Measurements from ENCODE around the gene SH3D21. TPM values are rescaled to one million over a fixed set of nuclear protein-coding genes. Genes with fewer than 3 reads are reported as not detected.
A peak's percentile ranks its signal among the peaks of the same experiment; 100 is the strongest.

The SH3D21 gene
- total and polyA plus RNA-seq, 5 experiments from 2014 or later: 0.19 to 2.7 (median 1.5) TPM; not detected in 1

DNA sequence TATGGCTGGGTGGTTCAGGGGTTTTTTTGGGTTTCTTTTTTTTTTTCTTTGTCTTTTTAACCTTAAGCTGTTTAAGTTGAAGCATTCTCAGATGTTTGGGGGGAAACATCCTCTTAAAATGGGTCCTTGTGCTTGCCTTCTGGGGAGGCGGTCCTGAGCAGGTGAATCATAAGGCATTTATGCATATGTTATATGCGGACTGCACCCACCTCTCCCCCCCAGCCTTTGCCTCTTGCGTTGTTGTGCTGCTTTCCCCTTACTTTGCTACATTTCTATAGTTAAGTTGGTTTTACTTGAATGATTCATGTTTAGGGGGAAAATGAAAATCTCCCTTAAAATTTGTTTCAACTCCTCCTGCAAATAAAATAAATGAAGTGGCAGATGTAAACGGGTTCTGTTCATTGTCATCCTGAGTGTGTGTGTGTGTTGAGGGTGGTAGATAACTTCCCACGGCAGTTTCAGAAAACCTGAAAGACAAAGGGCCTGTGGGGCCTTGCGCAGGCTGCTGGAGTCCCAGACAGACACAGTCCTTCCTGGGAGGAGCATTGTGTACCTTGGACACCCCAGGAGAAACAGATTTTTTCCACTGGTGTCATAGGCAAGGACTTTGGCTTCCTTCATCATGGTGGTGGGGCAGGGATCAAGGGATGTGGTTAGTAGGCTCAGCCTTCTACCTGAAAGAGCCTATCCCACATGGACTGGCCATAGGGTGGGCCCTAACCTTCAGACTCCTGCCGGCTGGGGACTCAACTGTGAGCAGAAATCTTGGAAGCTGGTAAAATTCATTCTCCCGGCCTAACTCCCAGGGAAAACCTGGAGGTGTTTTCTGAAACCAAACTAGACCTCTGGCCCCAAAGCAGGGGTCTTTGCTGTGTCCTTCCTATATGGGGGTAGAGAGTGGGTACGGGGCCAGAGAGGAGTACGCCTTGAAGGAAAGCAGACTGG lies 926 bp upstream of the SH3D21 start:
- ATAC-seq: no peak
- peaks cover 4 to 24% (median 13%) of the 10 kb centered on the region in 4 donors for H3K4me1 Mint-ChIP-seq
- no peak for DNase-seq
- no peaks in the 10 kb centered on the region for H3K27me3 Mint-ChIP-seq
- no peaks in the 10 kb centered on the region for H3K9me3 Mint-ChIP-seq
- peaks cover 0 to 44% (median 12%) of the 10 kb centered on the region in 3 donors for H3K36me3 Mint-ChIP-seq
- POLR2A ChIA-PET: interaction anchor here (1.3 to 2.9 kb wide), 6 partner anchors 11 to 154 kb away, joined by 3 to 10 read pairs (median 4); partner anchors contain the start of genes LSM10 and THRAP3
- H3K27ac Mint-ChIP-seq: peak overlapping the region in 8 of 10 donors; percentile 20 to 97 (median 69)
- H3K4me3 Mint-ChIP-seq: peak overlapping the region; percentile 54 to 98 (median 95)

DNA sequence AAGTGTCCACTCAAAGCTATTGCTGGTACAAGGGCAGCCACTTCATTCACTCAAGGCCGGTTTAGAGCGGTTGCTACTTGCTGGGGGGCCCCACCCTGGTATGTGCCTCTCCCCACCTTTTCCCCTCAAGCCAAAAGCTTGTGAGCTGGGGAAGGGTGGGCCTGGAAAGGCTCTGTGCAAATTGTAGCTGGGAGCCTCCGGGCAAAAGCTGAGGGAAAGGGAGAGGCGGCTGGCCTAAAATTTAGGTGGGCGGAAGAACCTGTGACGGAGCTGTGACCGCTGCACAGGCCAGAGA lies 306 bp upstream of the SH3D21 start:
- Mint-ChIP-seq H3K9me3 (no peaks in the 10 kb centered on the region), H3K27me3 (no peaks in the 10 kb centered on the region), H3K4me3 (peak overlapping the region; percentile 54 to 98 (median 95)), H3K27ac (peak overlapping the region in 5 of 10 donors; percentile 59 to 97 (median 77)), H3K4me1 (peaks cover 4 to 18% (median 13%) of the 10 kb centered on the region in 4 donors), H3K36me3 (peaks cover 0 to 38% (median 7%) of the 10 kb centered on the region in 3 donors)
- POLR2A ChIA-PET: interaction anchor here (1.1 to 2.9 kb wide), 7 partner anchors 12 to 155 kb away, joined by 3 to 10 read pairs (median 4); partner anchors contain the start of genes LSM10 and THRAP3
- ATAC-seq (no peak), DNase-seq (no peak)

DNA sequence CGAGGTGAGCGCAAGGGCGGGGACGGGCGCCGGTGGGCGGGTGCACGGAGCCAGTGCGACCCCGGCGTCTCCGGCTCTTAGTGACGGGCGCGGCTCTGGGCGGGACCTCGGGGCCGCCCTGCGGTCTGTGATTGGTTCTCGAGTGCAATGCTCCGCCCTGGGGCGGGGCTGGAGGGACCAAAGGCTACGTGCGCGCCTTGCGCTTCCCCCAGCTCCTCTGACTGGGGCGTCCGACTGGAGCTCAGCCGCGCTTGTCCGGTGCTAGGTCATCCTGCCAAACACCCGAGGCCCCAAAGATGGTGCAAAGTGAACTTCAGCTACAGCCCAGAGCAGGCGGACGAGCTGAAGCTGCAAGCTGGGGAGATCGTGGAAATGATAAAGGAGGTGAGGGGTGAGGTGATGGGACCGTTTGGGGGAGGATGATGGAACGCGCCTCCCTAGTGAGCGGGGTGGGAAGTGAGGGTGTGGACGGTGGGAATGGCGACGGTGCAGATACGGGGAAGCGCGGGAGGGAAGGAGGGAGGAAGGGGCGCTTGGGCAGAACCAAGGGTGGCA lies 811 bp downstream of the SH3D21 start:
- no peaks in the 10 kb centered on the region for H3K27me3 Mint-ChIP-seq
- POLR2A ChIA-PET: interaction anchor here (0.6 to 2.9 kb wide), 16 partner anchors 12 to 158 kb away, joined by 3 to 10 read pairs (median 4); partner anchors contain the start of genes EVA1B, LSM10 and THRAP3
- ATAC-seq (peak; percentile 96 to 98), DNase-seq (peak; percentile 87 to 96 (median 94))
- peaks cover 0 to 27% (median 2%) of the 10 kb centered on the region in 3 donors for H3K36me3 Mint-ChIP-seq
- H3K4me1 Mint-ChIP-seq: peaks cover 4 to 18% (median 13%) of the 10 kb centered on the region in 4 donors
- H3K4me3 Mint-ChIP-seq: peak overlapping the region; percentile 94 to 98 (median 96)
- no peaks in the 10 kb centered on the region for H3K9me3 Mint-ChIP-seq
- peak overlapping the region; percentile 58 to 98 (median 92) for H3K27ac Mint-ChIP-seq

DNA sequence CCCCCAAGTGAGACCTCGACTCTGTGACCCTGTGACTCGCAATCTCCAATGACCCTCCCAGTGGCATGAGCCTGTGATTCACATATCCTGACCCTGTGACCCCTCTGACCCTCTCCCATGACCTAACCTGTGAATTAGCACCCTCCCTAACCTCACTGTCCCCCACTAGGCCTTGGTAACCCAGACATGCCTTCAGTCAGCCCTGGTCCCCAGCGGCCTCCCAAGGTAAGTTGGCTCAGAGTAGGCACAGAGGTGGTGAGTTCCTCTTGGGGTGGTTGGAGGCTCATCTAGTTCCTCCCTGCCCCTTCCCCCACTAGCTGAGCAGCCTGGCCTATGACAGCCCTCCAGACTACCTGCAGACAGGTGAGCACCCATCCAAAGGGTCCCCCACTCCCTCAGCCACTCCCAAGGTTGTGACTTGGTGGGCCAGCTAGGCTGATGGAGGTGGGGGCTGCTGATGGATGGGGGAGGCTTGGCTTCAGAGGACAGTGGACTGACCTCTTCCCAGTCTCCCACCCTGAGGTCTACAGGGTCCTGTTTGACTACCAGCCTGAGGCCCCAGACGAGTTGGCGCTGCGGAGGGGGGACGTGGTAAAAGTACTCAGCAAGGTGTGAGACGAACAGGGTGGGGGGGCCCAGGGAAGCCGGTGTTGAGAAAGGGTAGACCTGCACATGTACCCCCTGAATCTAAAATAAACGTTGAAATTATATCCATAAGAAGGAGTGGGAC lies 1.6 kb downstream of the SH3D21 start:
- Mint-ChIP-seq H3K4me1 (peaks cover 4 to 18% (median 13%) of the 10 kb centered on the region in 4 donors), H3K9me3 (no peaks in the 10 kb centered on the region), H3K27ac (peak overlapping the region in 1 of 10 donors; percentile 97), H3K36me3 (peaks cover 0 to 19% (median 0%) of the 10 kb centered on the region in 3 donors), H3K4me3 (peak overlapping the region; percentile 94 to 98 (median 96)), H3K27me3 (no peaks in the 10 kb centered on the region)
- POLR2A ChIA-PET: interaction anchor here (0.6 to 2.9 kb wide), 10 partner anchors 12 to 159 kb away, joined by 3 to 10 read pairs (median 4); partner anchors contain the start of gene THRAP3
- no peak for ATAC-seq
- no peak for DNase-seq

DNA sequence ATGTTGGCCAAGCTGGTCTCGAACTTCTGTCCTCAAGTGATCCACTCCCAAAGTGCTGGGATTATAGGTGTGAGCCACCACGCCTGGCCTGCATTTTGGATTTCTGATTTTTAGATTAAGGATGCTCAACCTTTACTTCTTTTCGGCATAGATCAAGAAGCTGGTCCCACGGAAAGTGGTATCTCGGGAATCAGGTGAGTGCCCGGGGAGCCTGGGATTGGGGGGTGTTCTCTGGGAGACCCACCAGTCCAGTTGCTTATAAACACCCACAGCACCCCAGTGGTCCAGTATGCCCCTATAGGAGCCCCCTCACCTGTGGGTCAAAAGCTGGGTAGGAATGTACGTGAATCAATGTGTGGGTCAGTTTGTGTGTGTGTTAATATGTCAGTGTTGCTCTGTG lies 3.2 kb downstream of the SH3D21 start:
- POLR2A ChIA-PET: interaction anchor here (0.9 to 1.1 kb wide), 2 partner anchors 13 kb away, joined by 3 read pairs; no protein-coding TSS in a partner anchor
- Mint-ChIP-seq H3K27ac (no peak overlapping the region), H3K27me3 (no peaks in the 10 kb centered on the region), H3K4me1 (peaks cover 4 to 17% (median 13%) of the 10 kb centered on the region in 4 donors), H3K4me3 (peak overlapping the region in 3 of 10 donors; percentile 8 to 34 (median 25)), H3K36me3 (peaks cover 0 to 5% (median 0%) of the 10 kb centered on the region in 3 donors), H3K9me3 (no peaks in the 10 kb centered on the region)
- ATAC-seq (no peak), DNase-seq (no peak)

DNA sequence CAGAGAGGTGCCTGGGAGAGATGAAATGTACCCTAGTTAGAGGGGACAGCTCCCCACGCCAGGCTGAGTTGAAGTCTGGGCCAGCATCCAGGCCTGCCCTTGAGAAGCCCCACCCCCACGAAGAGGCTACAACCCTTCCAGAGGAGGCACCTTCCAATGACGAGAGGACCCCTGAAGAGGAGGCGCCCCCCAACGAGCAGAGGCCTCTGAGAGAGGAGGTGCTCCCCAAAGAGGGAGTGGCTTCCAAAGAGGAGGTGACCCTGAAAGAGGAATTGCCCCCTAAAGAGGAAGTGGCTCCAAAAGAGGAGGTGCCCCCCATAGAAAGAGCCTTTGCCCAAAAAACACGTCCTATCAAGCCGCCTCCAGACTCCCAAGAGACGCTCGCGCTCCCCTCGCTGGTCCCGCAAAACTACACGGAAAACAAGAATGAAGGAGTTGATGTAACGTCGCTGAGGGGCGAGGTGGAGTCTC lies 14.2 kb downstream of the SH3D21 start:
- DNase-seq: peak in 2 of 10 donors; percentile 13 to 21
- no peaks in the 10 kb centered on the region for H3K36me3 Mint-ChIP-seq
- peak overlapping the region; percentile 75 to 91 (median 80) for H3K4me3 Mint-ChIP-seq
- peaks cover 15 to 28% (median 26%) of the 10 kb centered on the region in 4 donors for H3K4me1 Mint-ChIP-seq
- peak overlapping the region; percentile 8 to 87 (median 66) for H3K27ac Mint-ChIP-seq
- H3K9me3 Mint-ChIP-seq: no peaks in the 10 kb centered on the region
- H3K27me3 Mint-ChIP-seq: peaks cover 0 to 1% (median 0%) of the 10 kb centered on the region in 5 donors
- ATAC-seq: no peak
- POLR2A ChIA-PET: interaction anchor here (0.8 to 1.7 kb wide), 2 partner anchors 13 kb away, joined by 5 to 6 read pairs; no protein-coding TSS in a partner anchor

DNA sequence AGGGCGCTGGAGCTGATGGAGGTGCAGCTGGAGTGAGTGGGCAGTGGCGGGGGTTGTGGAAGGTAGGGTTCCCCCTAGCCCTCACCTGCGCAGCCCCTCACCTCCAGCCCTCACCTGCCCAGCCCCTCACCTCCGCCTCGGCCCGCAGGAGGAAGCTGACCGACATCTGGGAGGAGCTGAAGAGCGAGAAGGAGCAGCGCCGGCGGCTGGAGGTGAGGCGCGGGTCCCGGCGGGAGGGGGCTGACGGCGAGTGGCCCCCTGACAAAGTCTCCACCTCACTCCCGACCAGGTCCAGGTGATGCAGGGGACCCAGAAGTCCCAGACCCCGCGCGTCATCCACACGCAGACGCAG lies 14.6 kb downstream of the SH3D21 start:
- Mint-ChIP-seq H3K27me3 (peaks cover 0 to 1% (median 0%) of the 10 kb centered on the region in 5 donors), H3K4me3 (peak overlapping the region; percentile 75 to 91 (median 80)), H3K9me3 (no peaks in the 10 kb centered on the region), H3K27ac (peak overlapping the region; percentile 8 to 87 (median 66)), H3K36me3 (no peaks in the 10 kb centered on the region), H3K4me1 (peaks cover 15 to 28% (median 26%) of the 10 kb centered on the region in 4 donors)
- ATAC-seq: peak in 1 of 2 donors; percentile 3
- POLR2A ChIA-PET: interaction anchor here (0.8 kb wide), 1 partner anchor 14 kb away, joined by 5 read pairs; no protein-coding TSS in a partner anchor
- DNase-seq: no peak

DNA sequence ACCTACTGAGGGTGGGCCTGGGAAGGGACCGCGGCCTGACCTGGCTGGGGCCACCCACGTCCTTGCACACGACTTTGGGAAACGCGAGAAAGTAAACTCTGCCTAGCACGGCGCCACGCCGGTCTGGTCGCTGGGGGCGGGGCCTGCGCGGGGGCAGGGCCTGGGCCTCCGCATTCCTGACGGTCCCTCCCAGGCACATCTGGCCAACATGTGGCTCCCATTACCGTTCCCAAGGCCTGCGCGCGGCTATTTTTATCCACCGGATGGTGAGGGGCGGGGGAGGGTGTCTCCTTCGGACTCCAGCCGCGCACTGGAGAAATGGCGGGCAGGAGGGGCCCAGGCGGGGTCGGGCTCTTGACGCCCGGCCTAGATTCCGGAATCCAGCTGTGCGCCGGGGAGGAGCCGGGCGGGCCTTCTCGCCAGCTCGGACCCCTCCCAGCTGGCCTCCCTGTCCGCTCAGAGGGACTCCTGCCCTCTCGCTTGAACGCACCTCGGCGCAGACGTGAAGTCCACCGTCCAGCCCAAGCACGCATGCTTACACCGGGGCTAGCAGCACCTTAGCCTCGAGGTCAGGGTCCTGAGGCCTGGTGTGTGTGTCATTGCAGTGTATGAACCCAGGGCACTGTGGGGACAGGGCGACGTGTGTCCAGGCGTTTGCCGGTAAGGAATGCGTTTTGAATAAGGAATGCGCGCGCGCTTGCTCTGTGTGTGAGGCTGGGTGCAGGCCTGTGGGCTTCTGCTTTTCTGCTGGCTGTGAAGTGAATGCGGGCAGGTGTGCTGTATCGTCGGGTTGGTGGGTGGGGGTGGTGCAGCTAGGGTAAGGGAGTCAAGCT lies 15.2 kb downstream of the SH3D21 start:
- Mint-ChIP-seq H3K4me1 (peaks cover 15 to 30% (median 26%) of the 10 kb centered on the region in 4 donors), H3K36me3 (no peaks in the 10 kb centered on the region), H3K27ac (peak overlapping the region in 5 of 10 donors; percentile 38 to 85 (median 56)), H3K9me3 (no peaks in the 10 kb centered on the region), H3K4me3 (peak overlapping the region; percentile 75 to 91 (median 80)), H3K27me3 (peaks cover 0 to 3% (median 0%) of the 10 kb centered on the region in 5 donors)
- POLR2A ChIA-PET: interaction anchor here (0.5 to 1.5 kb wide), 6 partner anchors 12 to 139 kb away, joined by 3 to 5 read pairs (median 4); no protein-coding TSS in a partner anchor
- DNase-seq (peak in 4 of 10 donors; percentile 23 to 36 (median 30)), ATAC-seq (peak; percentile 42 to 44)

DNA sequence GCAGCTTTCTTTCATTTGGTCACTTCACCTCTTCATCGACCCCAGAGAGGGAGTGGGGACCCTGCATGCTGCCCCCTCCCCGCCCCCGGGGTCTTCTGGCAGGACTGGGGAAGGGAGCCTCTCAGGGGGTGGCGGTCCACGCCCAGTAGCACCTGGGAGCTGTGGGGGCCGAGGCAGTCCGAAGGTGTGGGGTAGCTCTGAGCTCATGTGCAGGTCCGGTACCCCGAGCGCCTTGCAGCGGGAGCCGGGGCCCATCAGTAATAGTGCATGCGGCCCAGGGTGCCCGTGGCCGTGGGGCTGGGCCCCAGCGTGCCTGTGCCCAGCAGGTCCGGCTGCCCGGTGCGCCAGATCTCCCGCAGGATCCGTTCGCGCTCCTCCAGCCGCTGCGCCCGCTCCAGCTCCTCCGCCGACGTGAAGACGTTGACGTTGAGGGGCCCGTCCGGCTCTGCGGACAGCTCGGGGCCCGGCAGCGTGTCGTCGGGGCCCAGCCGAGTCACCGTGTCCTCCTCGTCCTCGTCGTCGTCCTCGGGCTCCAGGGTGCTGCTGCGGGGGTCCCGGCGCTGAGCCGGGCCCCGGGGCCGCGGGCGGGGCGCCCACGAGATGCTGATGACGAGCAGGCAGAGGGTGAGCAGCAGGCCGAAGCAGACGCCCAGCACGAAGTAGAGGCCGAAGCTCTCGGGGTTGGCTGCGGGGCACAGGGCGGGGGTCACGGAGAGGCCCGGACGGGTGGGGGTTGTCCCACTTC lies 16.0 kb downstream of the SH3D21 start:
- Mint-ChIP-seq H3K36me3 (no peaks in the 10 kb centered on the region), H3K9me3 (no peaks in the 10 kb centered on the region), H3K4me3 (peak overlapping the region; percentile 75 to 82 (median 76)), H3K27ac (peak overlapping the region in 2 of 10 donors; percentile 77 to 87), H3K27me3 (peaks cover 0 to 12% (median 0%) of the 10 kb centered on the region in 5 donors), H3K4me1 (peaks cover 18 to 35% (median 29%) of the 10 kb centered on the region in 4 donors)
- POLR2A ChIA-PET: interaction anchor here (0.7 to 1.5 kb wide), 7 partner anchors 13 to 75 kb away, joined by 3 to 5 read pairs (median 3); partner anchors contain the start of gene LSM10
- DNase-seq: peak in 1 of 10 donors; percentile 14
- ATAC-seq: no peak

All from naive thymus-derived CD8-positive, alpha-beta T cell (primary cell).